ENCODE data around the gene FSCN2.
"Not testable (repeated sequence)": the region's sequence is repeated elsewhere in the genome, so short reads cannot be mapped to it uniquely, and the experiment has no call there.

The FSCN2 gene

DNA sequence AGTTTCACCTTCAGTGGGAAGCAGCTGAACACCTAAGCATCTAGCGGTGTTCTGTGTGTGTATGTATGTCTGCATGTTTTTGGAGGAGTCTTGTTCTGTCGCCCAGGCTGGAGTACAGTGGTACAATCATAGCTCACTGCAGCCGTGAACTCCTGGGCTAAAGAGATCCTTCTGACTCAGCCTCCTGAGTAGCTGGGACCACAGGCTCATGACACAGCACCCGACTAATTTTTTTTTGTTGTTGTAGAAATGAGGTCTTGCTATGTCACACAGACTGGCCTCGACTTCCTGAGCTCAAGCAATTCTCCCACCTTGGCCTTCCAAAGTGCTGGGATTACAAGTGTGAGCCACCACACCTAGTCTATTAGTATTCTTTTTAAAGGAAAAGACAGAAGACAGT, 54.2 kb downstream of the FSCN2 start:
- Histone ChIP-seq H3K4me1 (ENCODE audit: insufficient read depth, low read length) (no peaks in the 10 kb centered on the region), H3K27ac (ENCODE audit: low read length) (no peak overlapping the region), H3K4me3 (ENCODE audit: low read length) (no peak overlapping the region), H3K9ac (ENCODE audit: low read depth, low read length) (no peak overlapping the region), H3K27me3 (ENCODE audit: insufficient read depth, low read length) (no peaks in the 10 kb centered on the region), H3K9me3 (ENCODE audit: insufficient read depth, low read depth, low read length) (no peaks in the 10 kb centered on the region), H3K36me3 (ENCODE audit: insufficient read depth, low read depth, low read length) (peaks cover 70% of the 10 kb centered on the region)

DNA sequence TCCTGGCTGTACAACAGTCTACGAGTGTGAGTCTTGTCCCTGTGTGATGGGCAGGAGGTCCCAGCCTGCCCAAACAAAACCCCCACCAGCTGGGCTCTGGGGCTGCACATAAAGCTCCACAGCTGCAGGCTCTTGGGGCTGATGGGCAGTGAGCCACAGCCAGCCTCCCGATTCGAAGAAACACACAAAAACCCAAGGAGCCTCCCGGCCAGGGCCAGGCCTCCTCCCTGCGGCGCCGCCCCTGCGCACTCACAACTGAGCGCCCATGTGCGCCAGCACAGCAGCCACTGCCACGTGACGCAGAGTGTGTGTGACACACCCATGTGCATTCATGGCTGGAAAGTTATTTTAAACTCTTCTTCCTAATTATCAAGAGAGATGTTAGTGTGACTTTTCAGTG, 54.6 kb downstream of the FSCN2 start:
- no peak overlapping the region for H3K27ac ChIP-seq (ENCODE audit: low read length)
- H3K4me3 ChIP-seq (ENCODE audit: low read length) = no peak overlapping the region
- no peak overlapping the region for H3K9ac ChIP-seq (ENCODE audit: low read depth, low read length)
- H3K4me1 ChIP-seq (ENCODE audit: insufficient read depth, low read length) = no peaks in the 10 kb centered on the region
- peaks cover 66% of the 10 kb centered on the region for H3K36me3 ChIP-seq (ENCODE audit: insufficient read depth, low read depth, low read length)
- no peaks in the 10 kb centered on the region for H3K27me3 ChIP-seq (ENCODE audit: insufficient read depth, low read length)
- no peaks in the 10 kb centered on the region for H3K9me3 ChIP-seq (ENCODE audit: insufficient read depth, low read depth, low read length)

DNA sequence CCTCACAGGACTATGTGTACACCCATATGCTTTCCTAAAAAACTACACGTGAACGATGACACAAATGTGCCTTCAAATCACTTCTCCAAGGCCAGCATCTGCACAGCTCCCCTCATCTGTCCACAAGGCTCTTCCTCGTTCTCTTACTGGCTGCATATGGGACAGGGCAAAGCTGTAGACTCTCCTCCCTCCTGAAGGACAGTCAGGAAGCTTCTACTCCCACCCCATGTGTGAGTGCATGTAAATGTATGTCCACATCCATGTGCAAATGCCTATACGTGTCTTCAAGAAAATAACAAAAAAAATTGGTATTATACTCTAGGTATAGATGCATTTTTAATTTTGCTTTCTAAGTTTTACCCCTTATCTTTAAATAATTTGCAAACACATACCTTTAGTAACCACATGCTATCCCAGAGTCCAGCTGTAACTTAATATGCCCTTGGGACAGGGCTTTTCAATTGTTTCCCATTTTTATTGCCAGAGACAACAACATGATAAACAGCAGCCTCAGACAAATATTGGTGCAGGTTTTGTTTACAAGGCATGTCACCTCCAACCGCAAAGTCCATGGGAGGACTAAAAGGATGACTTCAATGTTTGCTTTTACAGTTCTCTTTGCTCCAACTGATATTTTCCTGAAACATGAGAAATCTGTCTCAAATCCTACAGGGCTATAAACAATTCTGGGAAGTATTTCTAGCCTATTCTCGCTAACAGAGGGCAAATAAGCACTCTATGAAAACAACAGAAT, 55.6 kb downstream of the FSCN2 start:
- no peak overlapping the region for H3K4me3 ChIP-seq (ENCODE audit: low read length)
- H3K27me3 ChIP-seq (ENCODE audit: insufficient read depth, low read length) = no peaks in the 10 kb centered on the region
- no peak overlapping the region for H3K9ac ChIP-seq (ENCODE audit: low read depth, low read length)
- H3K9me3 ChIP-seq (ENCODE audit: insufficient read depth, low read depth, low read length) = no peaks in the 10 kb centered on the region
- H3K36me3 ChIP-seq (ENCODE audit: insufficient read depth, low read depth, low read length) = peaks cover 71% of the 10 kb centered on the region
- no peak overlapping the region for H3K27ac ChIP-seq (ENCODE audit: low read length)
- H3K4me1 ChIP-seq (ENCODE audit: insufficient read depth, low read length) = no peaks in the 10 kb centered on the region

DNA sequence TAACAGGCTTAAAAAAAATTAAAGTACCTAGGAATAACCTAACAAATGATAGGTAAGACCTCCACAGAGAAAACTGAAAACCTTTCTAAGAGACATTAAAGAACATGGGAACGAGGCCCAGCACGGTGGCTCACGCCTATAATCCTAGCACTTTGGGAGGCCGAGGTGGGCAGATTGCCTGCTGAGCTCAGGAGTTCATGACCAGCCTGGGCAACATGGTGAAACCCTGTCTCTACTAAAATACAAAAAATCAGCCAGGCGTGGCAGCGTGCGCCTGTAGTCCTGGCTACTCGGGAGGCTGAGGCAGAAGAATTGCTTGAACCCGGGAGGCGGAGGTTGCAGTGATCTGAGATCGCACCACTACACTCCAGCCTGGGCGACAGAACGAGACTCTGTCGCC, 56.6 kb downstream of the FSCN2 start:
- H3K9ac ChIP-seq (ENCODE audit: low read depth, low read length); H3K9me3 ChIP-seq (ENCODE audit: insufficient read depth, low read depth, low read length); H3K4me3 ChIP-seq (ENCODE audit: low read length); H3K27ac ChIP-seq (ENCODE audit: low read length); H3K4me1 ChIP-seq (ENCODE audit: insufficient read depth, low read length); H3K27me3 ChIP-seq (ENCODE audit: insufficient read depth, low read length): not testable (repeated sequence)
- H3K36me3 ChIP-seq (ENCODE audit: insufficient read depth, low read depth, low read length) = peaks cover 80% of the 10 kb centered on the region

DNA sequence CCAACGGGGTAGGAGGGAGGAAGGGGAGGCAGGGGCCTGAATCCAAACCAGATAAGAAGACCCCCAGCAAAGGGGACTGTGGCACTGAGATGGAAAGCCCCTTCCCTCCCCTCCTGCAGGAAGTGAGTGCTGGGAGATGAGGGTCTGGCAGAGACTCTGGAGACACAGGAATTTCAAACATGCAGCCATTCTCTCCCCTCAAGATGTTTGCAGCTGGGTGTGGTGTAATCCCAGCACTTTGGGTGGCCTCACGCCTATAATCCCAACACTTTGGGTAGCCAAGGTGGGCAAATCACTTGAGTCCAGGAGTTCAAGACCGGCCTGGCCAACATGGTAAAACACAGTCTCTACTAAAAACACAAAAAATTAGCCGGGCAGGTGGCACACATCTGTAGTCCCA, 57.9 kb downstream of the FSCN2 start:
- Histone ChIP-seq H3K36me3 (ENCODE audit: insufficient read depth, low read depth, low read length) (peaks cover 89% of the 10 kb centered on the region), H3K4me1 (ENCODE audit: insufficient read depth, low read length) (no peaks in the 10 kb centered on the region), H3K9ac (ENCODE audit: low read depth, low read length) (no peak overlapping the region), H3K4me3 (ENCODE audit: low read length) (no peak overlapping the region), H3K27ac (ENCODE audit: low read length) (no peak overlapping the region), H3K27me3 (ENCODE audit: insufficient read depth, low read length) (no peaks in the 10 kb centered on the region), H3K9me3 (ENCODE audit: insufficient read depth, low read depth, low read length) (no peaks in the 10 kb centered on the region)

Measured in iPS-20b (cell line).